H1 (cell line): Measurements from ENCODE around the gene CEACAM7. TPM values are rescaled to one million over a fixed set of nuclear protein-coding genes. Genes with fewer than 3 reads are reported as not detected.

Experiments used
- CTCF ChIA-PET: fragments of 300-600 bp; sonication (Branson Sonifier 250); formaldehyde crosslinking; loops from one replicate; lab custom pipeline; 2021; ENCODE audit not compliant: partially characterized antibody; lab: Charles Lee
- POLR2A ChIA-PET: fragments of 300-600 bp; sonication (Branson Sonifier 250); formaldehyde crosslinking; loops from one replicate; lab custom pipeline; 2021; ENCODE audit warnings: inconsistent platforms; ENCODE audit not compliant: partially characterized antibody; lab: Charles Lee
- DNase-seq, 2 experiments: peaks; one replicate each; pipeline versions ENCODE4 v3.0.0 to v3.0.0-alpha.2; 2010 to 2022; ENCODE audit warnings: low spot score in 2 of 2, low read depth in 1 of 2, mixed read lengths in 1 of 2
- FAIRE-seq: peaks from 2 replicates; lab custom pipeline; 2011; peaks lifted over from hg19 to GRCh38; lab: Jason Lieb, UNC
- H2AFZ ChIP-seq: 2 replicates; pipeline ENCODE4 v1.8.1; 2012; ENCODE audit warnings: low read length, inconsistent platforms
- H2AK5ac ChIP-seq: 2 replicates; pipeline ENCODE4 v1.6.1; 2013; ENCODE audit warnings: low read depth, low read length
- H2BK120ac ChIP-seq: replicated peaks from 2 replicates; pipeline ENCODE3; 2013; ENCODE audit warnings: low read depth, low read length, inconsistent platforms
- H2BK12ac ChIP-seq: 2 replicates; pipeline ENCODE4 v1.6.1; 2013; ENCODE audit warnings: low read depth, low read length
- H2BK15ac ChIP-seq: 2 replicates; pipeline ENCODE4 v1.6.1; 2013; ENCODE audit warnings: low read length
- H2BK20ac ChIP-seq: 2 replicates; pipeline ENCODE4 v1.6.1; 2013; ENCODE audit warnings: low read length
- H2BK5ac ChIP-seq: 2 replicates; pipeline ENCODE4 v1.6.1; 2013; ENCODE audit warnings: low read depth, low read length
- H3K14ac ChIP-seq: 2 replicates; pipeline ENCODE4 v1.6.1; 2013; ENCODE audit warnings: inconsistent platforms; ENCODE audit not compliant: insufficient read length
- H3K18ac ChIP-seq: 2 replicates; pipeline ENCODE4 v1.6.1; 2013; ENCODE audit warnings: low read length; ENCODE audit errors: extremely low read depth
- H3K23ac ChIP-seq: 2 replicates; pipeline ENCODE4 v1.6.1; 2013; ENCODE audit warnings: inconsistent platforms; ENCODE audit not compliant: insufficient read length
- H3K23me2 ChIP-seq: 2 replicates; pipeline ENCODE4 v1.6.1; 2013; ENCODE audit warnings: low read depth, low read length
- H3K27ac ChIP-seq: 2 replicates; pipeline ENCODE4 v1.6.1; 2011; ENCODE audit warnings: low read depth, low read length, inconsistent platforms
- H3K27me3 ChIP-seq, 4 experiments: replicated peaks in 1 of 4; 1 replicate in 1 of 4; 2 replicates in 3 of 4; pipeline versions ENCODE4 v1.6.1 to v1.8.1; 2011 to 2013; ENCODE audit warnings: low read length in 3 of 4, mild to moderate bottlenecking in 3 of 4, inconsistent platforms in 2 of 4, mixed read lengths in 2 of 4, moderate library complexity in 1 of 4; ENCODE audit not compliant: control insufficient read depth in 3 of 4, insufficient read depth in 3 of 4; ENCODE audit errors: extremely low read depth in 1 of 4
- H3K36me3 ChIP-seq, 4 experiments: 2 replicates each; pipeline versions ENCODE4 v1.6.1 to v1.8.1; 2011 to 2013; ENCODE audit warnings: mild to moderate bottlenecking in 4 of 4, low read length in 3 of 4, moderate library complexity in 2 of 4, control low read depth in 1 of 4, inconsistent platforms in 1 of 4; ENCODE audit not compliant: insufficient read depth in 4 of 4, control insufficient read depth in 2 of 4
- H3K4ac ChIP-seq: replicated peaks from 2 replicates; pipeline ENCODE3; 2013; ENCODE audit warnings: low read length, low read depth, mixed read lengths, inconsistent platforms; ENCODE audit not compliant: insufficient read length
- H3K4me1 ChIP-seq, 4 experiments: replicated peaks in 1 of 4; 1 replicate in 1 of 4; 2 replicates in 3 of 4; pipeline versions ENCODE4 v1.6.1 to v1.8.1; 2011 to 2013; ENCODE audit warnings: low read length in 3 of 4, inconsistent platforms in 2 of 4, mixed read lengths in 1 of 4; ENCODE audit not compliant: insufficient read depth in 4 of 4, control insufficient read depth in 3 of 4
- H3K4me2 ChIP-seq, 2 experiments: 2 replicates each; pipeline versions ENCODE4 v1.6.1 to v1.8.1; 2011 to 2013; ENCODE audit warnings: low read depth in 2 of 2, low read length in 2 of 2, control low read depth in 1 of 2, inconsistent platforms in 1 of 2, mild to moderate bottlenecking in 1 of 2; ENCODE audit not compliant: insufficient read depth in 1 of 2
- H3K4me3 ChIP-seq, 4 experiments: fragments of 200-600, 300-600 bp in 1 of 4; sonication (generic), shearing (Covaris generic), sonication (Bioruptor Twin) in 1 of 4; 2 replicates each; pipeline versions ENCODE4 v1.5.1 to v1.8.1; 2011 to 2016; ENCODE audit warnings: low read length in 4 of 4, low read depth in 3 of 4, control low read depth in 2 of 4, inconsistent platforms in 2 of 4, mild to moderate bottlenecking in 2 of 4, mixed read lengths in 1 of 4, moderate library complexity in 1 of 4; ENCODE audit not compliant: insufficient read depth in 2 of 4; ENCODE audit errors: extremely low read depth in 1 of 4
- H3K56ac ChIP-seq: replicated peaks from 2 replicates; pipeline ENCODE3; 2013; ENCODE audit warnings: low read depth, mild to moderate bottlenecking, mixed read lengths, low read length, inconsistent platforms; ENCODE audit not compliant: insufficient read length
- H3K79me1 ChIP-seq: 2 replicates; pipeline ENCODE4 v1.6.1; 2013; ENCODE audit warnings: low read depth, low read length, control low read depth
- H3K79me2 ChIP-seq, 2 experiments: 2 replicates each; pipeline versions ENCODE4 v1.6.1 to v1.8.1; 2012 to 2013; ENCODE audit warnings: low read length in 2 of 2, mild to moderate bottlenecking in 2 of 2, inconsistent platforms in 1 of 2; ENCODE audit not compliant: insufficient read depth in 2 of 2, control insufficient read depth in 1 of 2
- H3K9ac ChIP-seq, 4 experiments: replicated peaks in 1 of 4; 1 replicate in 1 of 4; 2 replicates in 3 of 4; pipeline versions ENCODE4 v1.6.1 to v1.8.1; 2011 to 2013; ENCODE audit warnings: low read depth in 3 of 4, low read length in 3 of 4, control low read depth in 2 of 4, mild to moderate bottlenecking in 2 of 4, moderate library complexity in 2 of 4, inconsistent platforms in 1 of 4; ENCODE audit errors: extremely low read depth in 1 of 4
- H3K9me3 ChIP-seq, 2 experiments: 2 replicates each; pipeline versions ENCODE4 v1.6.1 to v1.8.1; 2012 to 2013; ENCODE audit warnings: mild to moderate bottlenecking in 2 of 2, moderate library complexity in 2 of 2, control low read depth in 1 of 2, inconsistent platforms in 1 of 2, low read depth in 1 of 2, low read length in 1 of 2, mixed read lengths in 1 of 2; ENCODE audit not compliant: insufficient read depth in 2 of 2
- H4K20me1 ChIP-seq, 2 experiments: replicated peaks in 1 of 2; 2 replicates each; pipeline versions ENCODE3 to v1.8.1; 2011 to 2013; ENCODE audit warnings: inconsistent platforms in 2 of 2, low read length in 2 of 2, mild to moderate bottlenecking in 1 of 2; ENCODE audit not compliant: insufficient read depth in 2 of 2, control insufficient read depth in 1 of 2
- H4K5ac ChIP-seq: 2 replicates; pipeline ENCODE4 v1.6.1; 2013; ENCODE audit warnings: low read length, low read depth, mixed read lengths, inconsistent platforms; ENCODE audit not compliant: insufficient read length
- H4K8ac ChIP-seq: 2 replicates; pipeline ENCODE4 v1.8.0; 2013; ENCODE audit warnings: mild to moderate bottlenecking, moderate library complexity, low read length, inconsistent platforms; ENCODE audit not compliant: insufficient read depth; ENCODE audit errors: extremely low read depth
- H4K91ac ChIP-seq: replicated peaks from 2 replicates; pipeline ENCODE3; 2013; ENCODE audit warnings: low read length, mixed read lengths, inconsistent platforms; ENCODE audit not compliant: insufficient read length
- CREB1 ChIP-seq: IDR thresholded peaks from 2 replicates; pipeline ENCODE4 v1.6.1; 2012; ENCODE audit warnings: inconsistent platforms
- MAFK ChIP-seq: IDR thresholded peaks from 2 replicates; pipeline ENCODE4 v1.6.1; 2012; ENCODE audit warnings: low read depth, mild to moderate bottlenecking, improper control_type of control experiment, low read length
- SIX5 ChIP-seq: IDR thresholded peaks from 2 replicates; pipeline ENCODE4 v1.6.1; 2011; ENCODE audit warnings: mild to moderate bottlenecking, low read depth, low read length
- WGBS, 2 experiments: shearing (Covaris generic) in 1 of 2; methylation state at CpG; one replicate each; pipeline versions ENCODE4 v1.1.6 to v1.1.7; 2013 to 2015; ENCODE audit warnings: low lambda C conversion rate in 2 of 2, mixed read lengths in 2 of 2, inconsistent platforms in 1 of 2, low coverage in 1 of 2, missing lambda C conversion rate in 1 of 2; ENCODE audit not compliant: insufficient replicate concordance in 2 of 2, insufficient coverage in 1 of 2, insufficient read length in 1 of 2; ENCODE audit errors: extremely low coverage in 1 of 2, missing lambda C conversion rate in 1 of 2; 5-methylcytosine and 5-hydroxymethylcytosine counted together
- polyA plus RNA-seq, 7 experiments: library from polyadenylated mRNA; depleted of rRNA in 3 of 7; stranded (reverse) in 5 of 7; unstranded in 2 of 7; fragments of >200 nt in 5 of 7; fragments of 200-250 nt in 2 of 7; gene quantifications; 1 replicate in 5 of 7; 2 replicates in 1 of 7; 4 replicates in 1 of 7; pipeline versions ENCODE4 v1.2.1 to v1.2.3, GENCODE V29; 2011 to 2013; ENCODE audit warnings: missing spikeins in 2 of 7, mixed read lengths in 2 of 7
- total RNA-seq: library from RNA; stranded (reverse); fragmentation: NEBNext Ultra II Directional; extraction: Animal tissue kit (Norgen Biotek cat#: 25700); gene quantifications from 2 replicates; pipeline ENCODE4 v1.2.1, GENCODE V29; 2021

Gene CEACAM7
- total and polyA plus RNA-seq, 2 of the 8 experiments (the other 6 are each of a cell fraction or from before 2014, with no cell fraction given) = not detected

DNA sequence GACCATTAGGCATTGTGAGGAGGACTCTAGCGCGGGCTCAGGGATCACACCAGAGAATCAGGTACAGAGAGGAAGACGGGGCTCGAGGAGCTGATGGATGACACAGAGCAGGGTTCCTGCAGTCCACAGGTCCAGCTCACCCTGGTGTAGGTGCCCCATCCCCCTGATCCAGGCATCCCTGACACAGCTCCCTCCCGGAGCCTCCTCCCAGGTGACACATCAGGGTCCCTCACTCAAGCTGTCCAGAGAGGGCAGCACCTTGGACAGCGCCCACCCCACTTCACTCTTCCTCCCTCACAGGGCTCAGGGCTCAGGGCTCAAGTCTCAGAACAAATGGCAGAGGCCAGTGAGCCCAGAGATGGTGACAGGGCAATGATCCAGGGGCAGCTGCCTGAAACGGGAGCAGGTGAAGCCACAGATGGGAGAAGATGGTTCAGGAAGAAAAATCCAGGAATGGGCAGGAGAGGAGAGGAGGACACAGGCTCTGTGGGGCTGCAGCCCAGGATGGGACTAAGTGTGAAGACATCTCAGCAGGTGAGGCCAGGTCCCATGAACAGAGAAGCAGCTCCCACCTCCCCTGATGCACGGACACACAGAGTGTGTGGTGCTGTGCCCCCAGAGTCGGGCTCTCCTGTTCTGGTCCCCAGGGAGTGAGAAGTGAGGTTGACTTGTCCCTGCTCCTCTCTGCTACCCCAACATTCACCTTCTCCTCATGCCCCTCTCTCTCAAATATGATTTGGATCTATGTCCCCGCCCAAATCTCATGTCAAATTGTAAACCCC is 17.5 kb upstream of the CEACAM7 start:
- Histone ChIP-seq H3K4me1 (no peaks in the 10 kb centered on the region), H3K9ac (no peak overlapping the region), H4K91ac (no peak overlapping the region), H3K23ac (no peak overlapping the region), H3K36me3 (no peaks in the 10 kb centered on the region), H3K79me2 (no peaks in the 10 kb centered on the region), H3K56ac (no peak overlapping the region), H2AK5ac (no peak overlapping the region), H3K4ac (no peak overlapping the region), H2BK20ac (no peak overlapping the region), H2BK120ac (no peak overlapping the region), H2BK5ac (no peak overlapping the region), H2BK12ac (no peak overlapping the region), H4K20me1 (peaks cover 0 to 1% of the 10 kb centered on the region in 2 experiments), H3K23me2 (no peaks in the 10 kb centered on the region), H3K4me3 (no peak overlapping the region), H4K5ac (no peak overlapping the region), H3K18ac (no peak overlapping the region), H3K4me2 (no peak overlapping the region), H3K14ac (no peak overlapping the region), H3K27me3 (no peaks in the 10 kb centered on the region), H2AFZ (no peak overlapping the region), H4K8ac (no peak overlapping the region), H2BK15ac (no peak overlapping the region), H3K27ac (no peak overlapping the region), H3K79me1 (no peaks in the 10 kb centered on the region), H3K9me3 (peaks cover 71 to 93% of the 10 kb centered on the region in 2 experiments)
- FAIRE-seq = no peak
- no peak for DNase-seq
- POLR2A ChIA-PET = no interaction called here
- CTCF ChIA-PET = interaction anchor here (1.2 to 1.4 kb wide), 2 partner anchors 10 to 14 kb away, joined by 3 to 6 read pairs; no protein-coding TSS in a partner anchor
- 69% methylated on average over 9 of the region's 10 CpGs; no CpG with 5 or more reads in 1 of the 2 experiments for WGBS, 2 experiments
- TF ChIP-seq MAFK = no peak
- no peak for TF ChIP-seq CREB1
- TF ChIP-seq SIX5 = no peak
